ENCODE data around the gene MAP1B. TPM values are rescaled to one million over a fixed set of nuclear protein-coding genes. Genes with fewer than 3 reads are reported as not detected.

Gene MAP1B
- polyA plus RNA-seq, 1 donor (not counting 4 experiments of a cell fraction or from before 2014, with no cell fraction given) = 3.3 TPM

DNA sequence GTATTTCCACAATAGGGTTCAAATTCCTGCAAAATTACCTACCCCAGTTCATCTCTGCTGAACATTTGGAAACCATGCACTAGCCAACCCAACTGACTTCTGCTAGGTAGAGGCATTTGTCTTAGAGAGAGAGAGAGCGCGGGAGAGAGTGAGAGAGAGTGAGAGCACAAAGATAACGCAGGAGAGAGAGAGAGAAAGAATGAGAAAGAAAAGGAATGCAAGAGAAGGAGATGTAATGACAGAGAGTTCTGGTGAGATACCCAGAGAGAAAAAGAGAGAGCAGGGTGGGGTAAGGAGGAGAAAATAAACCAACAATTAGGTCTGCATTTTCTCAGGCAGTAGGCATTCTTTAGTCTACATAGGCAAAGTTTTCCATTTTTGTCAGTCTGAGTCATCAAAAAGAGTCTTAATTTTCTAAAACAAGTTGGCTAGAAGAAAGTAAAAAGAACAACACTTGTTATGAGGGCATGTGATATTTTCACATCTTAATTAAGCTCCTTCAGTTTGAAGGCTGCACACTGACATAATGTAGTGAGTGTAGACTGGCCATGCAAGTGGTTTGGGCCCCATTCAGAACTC lies 98.2 kb downstream of the MAP1B start:
- dilution Hi-C loops (cut with MboI; ENCODE audit: extremely low pct_ligation_motif_present, low sequenced_read_pairs) = no loop called here
- no peak overlapping the region for H2AFZ ChIP-seq (ENCODE audit: control insufficient read depth, low read length)

DNA sequence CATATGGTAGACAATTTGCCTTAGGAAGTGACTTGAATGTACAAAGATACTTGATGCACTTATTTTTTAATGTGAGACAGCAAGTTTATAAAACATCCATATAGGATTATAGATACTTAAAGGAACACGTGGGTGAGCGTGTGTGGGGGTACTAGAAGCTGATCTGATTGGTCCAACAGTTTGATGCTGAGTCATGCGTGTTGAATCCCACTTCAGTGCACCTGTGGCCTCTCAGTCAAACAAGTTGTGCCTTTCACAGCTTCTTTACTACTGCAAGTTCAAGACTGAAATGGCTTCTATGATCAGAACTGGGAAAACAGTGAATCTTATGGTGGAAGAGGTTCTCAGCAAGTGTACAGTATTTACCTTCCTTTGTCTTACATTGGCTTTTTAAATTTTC lies 98.9 kb downstream of the MAP1B start:
- TF ChIP-seq EZH2 (IDR thresholded peaks at IDR 0.05; ENCODE audit: low read length) (no peak), CTCF (optimal IDR thresholded peaks at IDR 0.05 in 1 of 3, IDR thresholded peaks at IDR 0.05 in 1 of 3, conservative IDR thresholded peaks at IDR 0.05 in 1 of 3; ENCODE audit: extremely low read depth in 1 of 3, insufficient read depth in 2 of 3, low read length in 3 of 3) (no peak)
- DNase-seq (ENCODE audit: low read depth, low spot score) (no peak), FAIRE-seq (no peak)
- H3K27ac ChIP-seq (ENCODE audit: control insufficient read depth, insufficient read depth, low read length) = no peak overlapping the region
- peaks cover 4% of the 10 kb centered on the region for H3K9me1 ChIP-seq (ENCODE audit: control insufficient read depth, extremely low read depth, insufficient read depth, low read length)
- H2AFZ ChIP-seq (ENCODE audit: control insufficient read depth, low read length) = no peak overlapping the region
- no peak overlapping the region for H3K9ac ChIP-seq (ENCODE audit: control insufficient read depth, extremely low read depth, insufficient read depth, low read length)
- H3K79me2 ChIP-seq (ENCODE audit: control insufficient read depth, insufficient read depth, low read length) = no peaks in the 10 kb centered on the region
- no peak overlapping the region for H3K4me2 ChIP-seq (ENCODE audit: control insufficient read depth, extremely low read depth, insufficient read depth, low read depth, low read length)
- H4K20me1 ChIP-seq (ENCODE audit: control insufficient read depth, extremely low read depth, insufficient read depth, low read length) = no peaks in the 10 kb centered on the region
- no peak overlapping the region for H3K4me3 ChIP-seq (ENCODE audit: control insufficient read depth in 2 of 3, extremely low read depth in 1 of 3, insufficient read depth in 2 of 3, low read depth in 1 of 3, low read length in 3 of 3)
- H3K9me3 ChIP-seq (ENCODE audit: control insufficient read depth, low read depth, low read length) = no peaks in the 10 kb centered on the region
- no peaks in the 10 kb centered on the region for H3K27me3 ChIP-seq (ENCODE audit: control insufficient read depth, extremely low read depth, insufficient read depth, low read length)
- dilution Hi-C loops (cut with MboI; ENCODE audit: extremely low pct_ligation_motif_present, low sequenced_read_pairs) = no loop called here
- H3K4me1 ChIP-seq (ENCODE audit: control insufficient read depth, extremely low read depth, insufficient read depth, low read length) = peaks cover 20% of the 10 kb centered on the region
- H3K36me3 ChIP-seq (ENCODE audit: control insufficient read depth in 2 of 2, extremely low read depth in 1 of 2, insufficient read depth in 2 of 2, low read length in 2 of 2) = peaks cover 0 to 5% of the 10 kb centered on the region in 2 experiments

More for the DNA sequence above, 98.2 kb downstream of the MAP1B start:
- Histone ChIP-seq H3K4me3 (ENCODE audit: control insufficient read depth in 2 of 3, extremely low read depth in 1 of 3, insufficient read depth in 2 of 3, low read depth in 1 of 3, low read length in 3 of 3) (no peak overlapping the region), H4K20me1 (ENCODE audit: control insufficient read depth, extremely low read depth, insufficient read depth, low read length) (no peaks in the 10 kb centered on the region), H3K4me2 (ENCODE audit: control insufficient read depth, extremely low read depth, insufficient read depth, low read depth, low read length) (no peak overlapping the region), H3K9ac (ENCODE audit: control insufficient read depth, extremely low read depth, insufficient read depth, low read length) (no peak overlapping the region), H3K36me3 (ENCODE audit: control insufficient read depth in 2 of 2, extremely low read depth in 1 of 2, insufficient read depth in 2 of 2, low read length in 2 of 2) (peaks cover 0 to 5% of the 10 kb centered on the region in 2 experiments), H3K4me1 (ENCODE audit: control insufficient read depth, extremely low read depth, insufficient read depth, low read length) (peaks cover 14% of the 10 kb centered on the region), H3K9me1 (ENCODE audit: control insufficient read depth, extremely low read depth, insufficient read depth, low read length) (peaks cover 2% of the 10 kb centered on the region), H3K79me2 (ENCODE audit: control insufficient read depth, insufficient read depth, low read length) (no peaks in the 10 kb centered on the region), H3K9me3 (ENCODE audit: control insufficient read depth, low read depth, low read length) (no peaks in the 10 kb centered on the region), H3K27ac (ENCODE audit: control insufficient read depth, insufficient read depth, low read length) (no peak overlapping the region), H3K27me3 (ENCODE audit: control insufficient read depth, extremely low read depth, insufficient read depth, low read length) (no peaks in the 10 kb centered on the region)
- DNase-seq (ENCODE audit: low read depth, low spot score) = no peak
- no peak for FAIRE-seq
- TF ChIP-seq EZH2 (IDR thresholded peaks at IDR 0.05; ENCODE audit: low read length) (no peak), CTCF (optimal IDR thresholded peaks at IDR 0.05 in 1 of 3, IDR thresholded peaks at IDR 0.05 in 1 of 3, conservative IDR thresholded peaks at IDR 0.05 in 1 of 3; ENCODE audit: extremely low read depth in 1 of 3, insufficient read depth in 2 of 3, low read length in 3 of 3) (no peak)
